G401.6 (cell line): ENCODE results near the gene HCAR1.
"Not testable (repeated sequence)": the region's sequence is repeated elsewhere in the genome, so short reads cannot be mapped to it uniquely, and the experiment has no call there.

Source experiments
- FAIRE-seq: peaks from 2 replicates; lab custom pipeline; 2012; peaks lifted over from hg19 to GRCh38; lab: Jason Lieb, UNC

HCAR1 gene, protein sequence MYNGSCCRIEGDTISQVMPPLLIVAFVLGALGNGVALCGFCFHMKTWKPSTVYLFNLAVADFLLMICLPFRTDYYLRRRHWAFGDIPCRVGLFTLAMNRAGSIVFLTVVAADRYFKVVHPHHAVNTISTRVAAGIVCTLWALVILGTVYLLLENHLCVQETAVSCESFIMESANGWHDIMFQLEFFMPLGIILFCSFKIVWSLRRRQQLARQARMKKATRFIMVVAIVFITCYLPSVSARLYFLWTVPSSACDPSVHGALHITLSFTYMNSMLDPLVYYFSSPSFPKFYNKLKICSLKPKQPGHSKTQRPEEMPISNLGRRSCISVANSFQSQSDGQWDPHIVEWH

GRCh38 chr12:122730215-122731014 lies at the start of gene HCAR1:
Gene HCAR1 (minus strand): TSS chr12:122730844. CDS start chr12:122730339, 505 bp downstream.
- FAIRE-seq, result no peak

GRCh38 chr12:122757568-122757967 lies 26.9 kb upstream of the HCAR1 start:
- no peak for FAIRE-seq

GRCh38 chr12:122754790-122755189 lies 24.1 kb upstream of the HCAR1 start:
- FAIRE-seq, result no peak

DNA sequence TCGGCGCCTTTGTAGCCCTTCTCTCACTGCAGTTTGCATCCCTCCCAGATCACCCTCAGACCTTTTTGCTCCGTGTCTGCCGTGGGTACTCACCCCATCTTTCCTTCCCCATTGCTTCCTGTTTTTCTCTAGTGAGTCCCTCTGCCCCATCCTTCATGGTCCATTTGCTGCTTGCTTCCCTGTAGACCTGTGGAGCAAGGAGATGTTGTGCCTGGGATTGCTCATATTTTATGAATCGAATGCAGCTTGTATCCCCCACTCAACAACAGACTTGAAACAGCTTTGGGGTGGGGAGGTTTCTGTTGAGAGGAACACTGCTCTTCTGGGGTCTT lies 22.6 kb upstream of the HCAR1 start:
- no peak for FAIRE-seq

DNA sequence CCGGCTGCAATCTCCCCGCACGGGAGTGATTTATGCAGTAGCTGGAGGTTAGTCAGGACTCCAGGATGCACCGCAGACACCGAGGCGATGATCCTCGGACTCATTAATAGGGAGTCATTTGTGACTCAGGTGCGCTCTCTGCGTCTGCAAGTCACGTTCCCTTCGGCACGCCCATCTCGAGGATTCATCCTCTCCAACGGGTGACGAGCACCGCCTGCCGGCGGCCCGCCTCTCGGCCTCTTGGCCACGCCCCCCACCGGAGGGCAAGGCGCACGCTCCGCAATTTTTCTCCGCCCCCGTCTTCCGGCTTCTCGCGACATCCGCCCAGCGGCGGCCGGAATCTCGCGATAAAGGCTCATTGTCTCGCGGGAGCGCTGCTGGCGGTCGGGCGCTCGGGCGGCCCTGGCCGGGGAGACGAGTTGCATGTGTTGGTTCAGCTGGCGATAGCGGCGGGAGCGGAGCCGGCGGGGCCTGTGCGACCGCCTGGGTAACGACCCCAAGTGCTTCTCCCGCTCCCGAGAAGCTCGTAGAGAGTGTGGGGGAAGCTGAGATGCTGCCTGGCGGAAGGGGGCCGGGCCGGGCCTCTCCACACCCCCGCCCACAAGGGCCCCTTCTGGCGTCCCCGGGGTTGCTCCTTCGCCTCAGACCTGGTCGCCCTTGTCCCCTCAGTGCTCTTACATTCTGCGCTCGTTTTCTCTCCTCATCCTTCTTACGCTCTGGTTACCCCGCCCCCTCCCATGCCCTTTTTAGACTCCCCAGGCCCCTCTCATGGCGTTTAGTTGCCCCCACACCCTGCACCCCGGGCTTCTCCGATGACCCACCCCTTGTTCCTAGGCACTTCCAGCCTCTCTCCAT lies 22.0 kb upstream of the HCAR1 start, which contains the start of gene DENR:
DENR (plus strand) TSS at position 361 of the 855 bp plus-strand sequence. CDS start 878 bp downstream, outside the sequence.
- FAIRE-seq, result peak; percentile 79

GRCh38 chr12:122750781-122751515 lies 20.3 kb upstream of the HCAR1 start:
- not testable (repeated sequence) for FAIRE-seq

GRCh38 chr12:122749569-122750332 lies 19.1 kb upstream of the HCAR1 start:
- FAIRE-seq, result no peak

GRCh38 chr12:122747224-122748135 lies 16.8 kb upstream of the HCAR1 start:
- no peak for FAIRE-seq

GRCh38 chr12:122743895-122744525 lies 13.4 kb upstream of the HCAR1 start:
- FAIRE-seq, result no peak

GRCh38 chr12:122740351-122740750 lies 9.7 kb upstream of the HCAR1 start:
- FAIRE-seq, result no peak

DNA sequence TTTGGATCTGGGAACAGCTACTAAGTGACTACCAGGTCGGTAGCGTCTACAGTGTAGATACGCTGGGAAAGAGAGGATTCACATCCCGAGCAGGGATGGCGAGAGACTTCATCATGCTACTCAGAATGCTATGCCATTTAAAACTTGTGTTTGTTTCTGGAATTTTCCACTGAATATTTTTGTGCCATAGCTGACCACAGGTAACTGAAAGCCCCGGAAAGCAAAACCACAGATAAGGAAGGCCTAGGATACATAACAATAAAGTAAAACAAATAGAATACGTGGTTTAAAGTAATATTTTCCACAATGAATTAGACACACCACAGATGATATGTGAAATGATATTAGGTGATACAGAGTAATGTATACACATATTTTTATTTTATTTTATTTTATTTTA lies 7.9 kb upstream of the HCAR1 start:
- no peak for FAIRE-seq

- FAIRE-seq, result no peak
Measured at GRCh38 chr12:122732611-122733010, 2.0 kb upstream of the HCAR1 start.

GRCh38 chr12:122732170-122732569 lies 1.5 kb upstream of the HCAR1 start:
- FAIRE-seq, result no peak

GRCh38 chr12:122729583-122730214 lies 945 bp downstream of the HCAR1 start:
- no peak for FAIRE-seq

- no peak for FAIRE-seq
Measured at GRCh38 chr12:122726080-122726558, 4.5 kb downstream of the HCAR1 start.

- FAIRE-seq, result no peak
Measured at GRCh38 chr12:122725452-122726079, 5.1 kb downstream of the HCAR1 start.

DNA sequence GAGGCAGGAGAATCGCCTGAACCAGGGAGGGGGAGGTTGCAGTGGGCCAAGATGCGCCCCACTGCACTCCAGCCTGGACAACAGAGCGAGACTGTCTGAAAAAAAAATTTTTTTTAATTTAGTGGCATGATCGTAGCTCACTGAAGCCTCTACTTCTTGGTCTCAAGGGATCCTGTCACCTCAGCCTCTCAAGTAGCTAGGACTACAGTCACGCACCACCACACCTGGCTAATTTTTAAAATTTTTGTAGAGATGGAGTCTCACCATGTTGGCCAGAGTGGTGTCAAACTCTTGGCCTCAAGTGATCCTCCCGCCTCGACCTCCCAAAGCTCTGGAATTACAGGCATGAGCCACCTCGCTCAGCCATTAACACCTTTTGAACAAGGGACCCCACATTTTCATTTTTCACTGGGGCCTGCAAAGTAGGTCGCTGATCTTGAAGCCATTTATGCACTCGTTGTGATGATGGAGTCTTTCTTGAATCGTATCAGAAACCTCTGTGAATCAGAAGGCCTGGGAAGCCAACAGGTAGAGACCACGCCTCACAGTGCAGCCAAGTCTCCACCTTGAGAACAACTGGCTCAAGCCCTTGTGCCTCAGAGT lies 5.9 kb downstream of the HCAR1 start:
- FAIRE-seq, result no peak

- FAIRE-seq, result no peak
Measured at GRCh38 chr12:122722387-122722786, 8.3 kb downstream of the HCAR1 start.
